GM12875 (cell line): Measurements from ENCODE around the gene ABCC6.

Experiments used
- H3K4me3 ChIP-seq: one replicate; pipeline ENCODE4 v1.5.1; 2011; ENCODE audit warnings: low read depth, low read length, control low read depth
- CTCF ChIP-seq: IDR thresholded peaks from 2 replicates; pipeline ENCODE4 v1.5.1; 2011; ENCODE audit warnings: low read depth, mild to moderate bottlenecking, control low read depth, inconsistent platforms, low read length, moderate library complexity, borderline replicate concordance; ENCODE audit not compliant: insufficient read depth

The ABCC6 gene

GRCh38 chr16:16146380-16147315 is 76.6 kb downstream of the ABCC6 start:
- no peak overlapping the region for H3K4me3 ChIP-seq
- no peak for TF ChIP-seq CTCF

- no peak for TF ChIP-seq CTCF
- no peak overlapping the region for H3K4me3 ChIP-seq
Observed at GRCh38 chr16:16145286-16145685, 78.0 kb downstream of the ABCC6 start.

- TF ChIP-seq CTCF, result no peak
- H3K4me3 ChIP-seq, result no peak overlapping the region
Observed at GRCh38 chr16:16144416-16144815, 78.9 kb downstream of the ABCC6 start.

- TF ChIP-seq CTCF, result no peak
- H3K4me3 ChIP-seq, result no peak overlapping the region
Observed at GRCh38 chr16:16143931-16144330, 79.4 kb downstream of the ABCC6 start.

GRCh38 chr16:16143038-16143763 is 80.1 kb downstream of the ABCC6 start:
- peak; percentile 43; the same call in 1 of the 2 replicates for TF ChIP-seq CTCF
- H3K4me3 ChIP-seq, result no peak overlapping the region

GRCh38 chr16:16141784-16142396 is 81.4 kb downstream of the ABCC6 start:
- H3K4me3 ChIP-seq, result no peak overlapping the region
- no peak for TF ChIP-seq CTCF
